A549 (cell line): ENCODE measurements around the gene USO1. TPM values are rescaled to one million over a fixed set of nuclear protein-coding genes. Genes with fewer than 3 reads are reported as not detected.

Source experiments
- ATAC-seq, 2 experiments: fragments of 200-7000 bp in 1 of 2; fragments of >200 bp in 1 of 2; cut with Nextera tagmentation in 1 of 2; cut with Tn5 transposase in 1 of 2; 3 replicates each; pipeline versions ENCODE4 v1.8.0 to v1.9.1; 2018 to 2020; ENCODE audit warnings: mild to moderate bottlenecking in 1 of 2, moderate library complexity in 1 of 2
- CTCF ChIA-PET: fragments of 300-600 bp; sonication (Branson Sonifier 250); formaldehyde crosslinking; extraction: SDS; loops from one replicate; lab custom pipeline; 2021; ENCODE audit warnings: antibody characterized with exemption, inconsistent platforms; lab: Yijun Ruan, JAX
- POLR2A ChIA-PET: fragments of 350-600 bp; formaldehyde crosslinking; extraction: SDS; loops from one replicate; lab custom pipeline; 2021; ENCODE audit warnings: antibody characterized with exemption, inconsistent platforms; lab: Yijun Ruan, JAX
- DNase-seq, 2 experiments: peaks; one replicate each; pipeline versions ENCODE4 v3.0.0 to v3.0.0-alpha.2; 2011 to 2016; ENCODE audit warnings: low read depth in 1 of 2, low spot score in 1 of 2
- FAIRE-seq: peaks from 2 replicates; lab custom pipeline; 2011; peaks lifted over from hg19 to GRCh38; lab: Jason Lieb, UNC
- H3K27ac ChIP-seq, 2 experiments: fragments of >200 bp; sonication (Bioruptor Twin); formaldehyde crosslinking; 3 replicates each; pipeline ENCODE4 v1.5.1; 2016 to 2017
- H3K4me1 ChIP-seq: fragments of >200 bp; sonication (Bioruptor Twin); formaldehyde crosslinking; 3 replicates; pipeline ENCODE4 v1.6.1; 2016
- H3K4me2 ChIP-seq: fragments of >200 bp; sonication (Bioruptor Twin); formaldehyde crosslinking; 3 replicates; pipeline ENCODE4 v1.6.1; 2016
- H3K4me3 ChIP-seq: fragments of >200 bp; sonication (Bioruptor Twin); formaldehyde crosslinking; 3 replicates; pipeline ENCODE4 v1.5.1; 2016
- H3K9me3 ChIP-seq: fragments of >200 bp; sonication (Bioruptor Twin); formaldehyde crosslinking; 3 replicates; pipeline ENCODE4 v1.6.1; 2016
- BHLHE40 ChIP-seq: IDR thresholded peaks from 2 replicates; pipeline ENCODE4 v1.6.1; 2012; ENCODE audit warnings: low read depth, low read length, inconsistent platforms
- EP300 ChIP-seq, 2 experiments: fragments of >200 bp; sonication (Bioruptor Twin); formaldehyde crosslinking; IDR thresholded peaks; 2 replicates in 1 of 2; 3 replicates in 1 of 2; pipeline ENCODE4 v1.6.1; 2016 to 2017
- POLR2AphosphoS2 ChIP-seq: conservative IDR thresholded peaks from 2 replicates; pipeline ENCODE4 v1.6.1; 2012; ENCODE audit warnings: low read length, improper control_type of control experiment, inconsistent platforms
- WGBS: methylation state at CpG from one replicate; pipeline ENCODE4 v1.1.6; 2017; ENCODE audit errors: missing lambda C conversion rate; 5-methylcytosine and 5-hydroxymethylcytosine counted together
- polyA plus RNA-seq, 4 experiments: library from polyadenylated mRNA; depleted of rRNA in 3 of 4; stranded (reverse); fragments of >200 nt; fragmentation: RNase III in 1 of 4; extraction: RNeasy Plus Mini Kit Qiagen cat#74134 plus additional on column Dnase treatment in 1 of 4; gene quantifications; 2 replicates in 3 of 4; 3 replicates in 1 of 4; pipeline ENCODE4 v1.2.3, GENCODE V29; 2011 to 2017
- small RNA-seq, 6 experiments: library from RNA; depleted of rRNA; stranded (forward); fragments of <200 nt; gene quantifications; one replicate each; pipeline ENCODE3, GENCODE V24; 2012

Gene USO1
- polyA plus RNA-seq, 2 of the 4 experiments (the other 2 are of a cell fraction): 54.7 to 97.6 TPM

- WGBS: 54% methylated on average over 3 of the region's 5 CpGs
- no peak for ATAC-seq
- no peak overlapping the region for H3K27ac ChIP-seq
- H3K4me3 ChIP-seq: no peak overlapping the region
- ChIA-PET CTCF (no interaction called here), POLR2A (no interaction called here)
- H3K4me1 ChIP-seq: no peaks in the 10 kb centered on the region
- no peak for FAIRE-seq
- no peak for DNase-seq
- H3K9me3 ChIP-seq: no peaks in the 10 kb centered on the region
- no peak for TF ChIP-seq BHLHE40
- no peak for TF ChIP-seq EP300 (IDR thresholded peaks at IDR 0.05)
- TF ChIP-seq POLR2AphosphoS2: no peak
- H3K4me2 ChIP-seq: no peak overlapping the region
These were observed 136.2 kb downstream of the USO1 start for GRCh38 chr4:75860606-75861005.

Small RNA genes lying within 50 kb of the gene (small RNA-seq; reads per million reads assigned to genes)
- 0 to 11.6 (median 0.10) reads per million in 6 experiments for gene RNU2-16P

Other genes starting within 250 kb of the USO1 start
- gene RCHY1, start 210.2 kb upstream of the USO1 start, polyA plus RNA-seq (2011; rRNA removed): 21.8 and 27.4 TPM in 2 replicates
- 19.1 to 20.1 TPM (median 20.0 TPM) in 3 replicates for gene RCHY1, start 210.2 kb upstream of the USO1 start, polyA plus RNA-seq (2017; fragmentation: RNase III; extraction: RNeasy Plus Mini Kit Qiagen cat#74134 plus additional on column Dnase treatment)
- gene THAP6, start 210.1 kb upstream of the USO1 start, polyA plus RNA-seq (2011; rRNA removed): 16.0 and 19.1 TPM in 2 replicates
- 8.1 to 9.4 TPM (median 8.5 TPM) in 3 replicates for gene THAP6, start 210.1 kb upstream of the USO1 start, polyA plus RNA-seq (2017; fragmentation: RNase III; extraction: RNeasy Plus Mini Kit Qiagen cat#74134 plus additional on column Dnase treatment)
- 0.08 and 0.33 TPM in 2 replicates for gene ODAPH, start 168.5 kb upstream of the USO1 start, polyA plus RNA-seq (2011; rRNA removed)
- 0.06 to 0.57 TPM (median 0.34 TPM) in 3 replicates for gene ODAPH, start 168.5 kb upstream of the USO1 start, polyA plus RNA-seq (2017; fragmentation: RNase III; extraction: RNeasy Plus Mini Kit Qiagen cat#74134 plus additional on column Dnase treatment)
- gene CDKL2, start 94.0 kb upstream of the USO1 start, polyA plus RNA-seq (2011; rRNA removed): 2.1 TPM in 2 replicates
- gene CDKL2, start 94.0 kb upstream of the USO1 start, polyA plus RNA-seq (2017; fragmentation: RNase III; extraction: RNeasy Plus Mini Kit Qiagen cat#74134 plus additional on column Dnase treatment): 0.84 to 1.00 TPM (median 0.88 TPM) in 3 replicates
- 148 and 179 TPM in 2 replicates for gene G3BP2, start 51.2 kb upstream of the USO1 start, polyA plus RNA-seq (2011; rRNA removed)
- gene G3BP2, start 51.2 kb upstream of the USO1 start, polyA plus RNA-seq (2017; fragmentation: RNase III; extraction: RNeasy Plus Mini Kit Qiagen cat#74134 plus additional on column Dnase treatment): 142 to 159 TPM (median 158 TPM) in 3 replicates
- not detected in 2 replicates for gene PPEF2, start 177.9 kb downstream of the USO1 start, polyA plus RNA-seq (2011; rRNA removed)
- 0.03 TPM in 1 of 3 replicates, not detected in the others for gene PPEF2, start 177.9 kb downstream of the USO1 start, polyA plus RNA-seq (2017; fragmentation: RNase III; extraction: RNeasy Plus Mini Kit Qiagen cat#74134 plus additional on column Dnase treatment)
- 29.3 and 31.8 TPM in 2 replicates for gene NAAA, start 216.4 kb downstream of the USO1 start, polyA plus RNA-seq (2011; rRNA removed)
- gene NAAA, start 216.4 kb downstream of the USO1 start, polyA plus RNA-seq (2017; fragmentation: RNase III; extraction: RNeasy Plus Mini Kit Qiagen cat#74134 plus additional on column Dnase treatment): 20.3 to 27.0 TPM (median 23.7 TPM) in 3 replicates